Measurements from ENCODE around the gene PEA15.

The PEA15 gene, protein sequence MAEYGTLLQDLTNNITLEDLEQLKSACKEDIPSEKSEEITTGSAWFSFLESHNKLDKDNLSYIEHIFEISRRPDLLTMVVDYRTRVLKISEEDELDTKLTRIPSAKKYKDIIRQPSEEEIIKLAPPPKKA

DNA sequence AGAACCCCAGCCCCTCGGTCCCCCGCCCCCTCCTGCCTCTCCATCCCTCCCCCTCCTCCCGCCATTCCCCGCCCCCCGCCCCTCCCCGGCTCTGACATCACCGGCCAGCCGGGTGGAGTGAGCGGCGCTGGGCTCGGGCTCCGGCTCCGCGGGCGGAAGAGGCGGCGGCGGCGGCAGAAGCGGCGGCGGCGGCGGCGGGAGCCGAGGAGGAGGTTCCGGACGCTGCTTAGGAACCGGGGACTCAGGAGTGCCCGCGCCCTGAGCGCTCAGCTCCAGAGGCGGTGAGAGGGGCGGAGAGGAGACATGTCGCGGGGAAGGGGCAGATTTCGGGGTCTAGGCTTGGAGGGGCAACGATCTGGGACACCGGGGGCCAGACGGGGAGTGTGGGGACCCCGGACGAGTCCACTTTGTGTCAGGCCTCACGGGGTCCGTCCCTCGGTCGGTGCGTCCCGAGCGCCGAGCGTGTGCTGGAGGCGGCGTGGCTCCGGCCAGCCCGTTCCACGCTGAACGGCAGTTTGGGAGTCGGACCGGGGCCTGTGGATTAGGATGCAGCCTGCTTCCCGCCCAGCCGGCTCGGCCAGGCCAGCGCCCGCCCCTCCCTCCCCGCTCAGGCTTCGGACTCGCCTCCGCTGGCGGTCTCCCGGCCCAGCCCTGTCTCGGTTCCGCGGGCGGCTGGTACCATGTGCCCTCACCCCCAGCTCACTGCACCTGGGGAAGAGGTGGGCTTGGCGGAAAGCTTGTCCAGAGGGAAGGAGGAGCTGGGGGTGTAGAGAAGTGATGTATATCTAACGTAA, at the start of gene PEA15:
Gene PEA15, plus strand, starts transcription at position 143 of the 794 bp plus-strand sequence. CDS start 6,161 bp downstream, outside the sequence.
- peak within 1 kb of the TSS; percentile 72 for H3K4me3 ChIP-seq (ENCODE audit: low read depth, low read length)
- TF ChIP-seq, protein P1, sequence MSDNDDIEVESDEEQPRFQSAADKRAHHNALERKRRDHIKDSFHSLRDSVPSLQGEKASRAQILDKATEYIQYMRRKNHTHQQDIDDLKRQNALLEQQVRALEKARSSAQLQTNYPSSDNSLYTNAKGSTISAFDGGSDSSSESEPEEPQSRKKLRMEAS (IDR thresholded peaks at IDR 0.05; ENCODE audit: low read depth, low read length): no peak
- TF ChIP-seq MYC (IDR thresholded peaks at IDR 0.05; ENCODE audit: low read depth, low read length) (no peak), POLR2A (IDR thresholded peaks at IDR 0.05; ENCODE audit: extremely low read depth, insufficient read length) (no peak)
- TF ChIP-seq, protein P2, sequence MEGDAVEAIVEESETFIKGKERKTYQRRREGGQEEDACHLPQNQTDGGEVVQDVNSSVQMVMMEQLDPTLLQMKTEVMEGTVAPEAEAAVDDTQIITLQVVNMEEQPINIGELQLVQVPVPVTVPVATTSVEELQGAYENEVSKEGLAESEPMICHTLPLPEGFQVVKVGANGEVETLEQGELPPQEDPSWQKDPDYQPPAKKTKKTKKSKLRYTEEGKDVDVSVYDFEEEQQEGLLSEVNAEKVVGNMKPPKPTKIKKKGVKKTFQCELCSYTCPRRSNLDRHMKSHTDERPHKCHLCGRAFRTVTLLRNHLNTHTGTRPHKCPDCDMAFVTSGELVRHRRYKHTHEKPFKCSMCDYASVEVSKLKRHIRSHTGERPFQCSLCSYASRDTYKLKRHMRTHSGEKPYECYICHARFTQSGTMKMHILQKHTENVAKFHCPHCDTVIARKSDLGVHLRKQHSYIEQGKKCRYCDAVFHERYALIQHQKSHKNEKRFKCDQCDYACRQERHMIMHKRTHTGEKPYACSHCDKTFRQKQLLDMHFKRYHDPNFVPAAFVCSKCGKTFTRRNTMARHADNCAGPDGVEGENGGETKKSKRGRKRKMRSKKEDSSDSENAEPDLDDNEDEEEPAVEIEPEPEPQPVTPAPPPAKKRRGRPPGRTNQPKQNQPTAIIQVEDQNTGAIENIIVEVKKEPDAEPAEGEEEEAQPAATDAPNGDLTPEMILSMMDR (IDR thresholded peaks at IDR 0.05; ENCODE audit: low read depth, low read length): no peak
- peak; percentile 76 for DNase-seq (ENCODE audit: low read depth)

DNA sequence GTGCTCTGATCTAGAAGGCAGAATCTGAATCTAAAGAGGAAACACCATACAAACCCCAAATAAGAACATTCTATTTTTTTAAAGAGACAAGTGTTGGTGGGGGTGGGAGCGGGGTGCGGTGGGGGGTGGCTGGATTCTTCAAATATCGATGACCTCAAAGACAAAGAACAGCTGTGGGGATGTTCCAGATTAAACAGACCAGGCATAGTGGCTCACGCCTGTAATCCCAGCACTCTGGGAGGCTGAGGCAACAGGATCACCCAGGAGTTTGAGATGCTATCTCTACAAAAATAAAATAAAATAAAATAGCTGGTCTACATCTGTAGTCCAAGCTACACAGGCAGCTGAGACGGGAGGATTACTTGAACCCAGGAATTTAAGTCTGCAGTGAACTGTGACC, 48.8 kb upstream of the PEA15 start:
- no peak for DNase-seq (ENCODE audit: low read depth)
- TF ChIP-seq POLR2A (IDR thresholded peaks at IDR 0.05; ENCODE audit: extremely low read depth, insufficient read length) (no peak), MYC (IDR thresholded peaks at IDR 0.05; ENCODE audit: low read depth, low read length) (no peak)
- TF ChIP-seq, protein P1 (IDR thresholded peaks at IDR 0.05; ENCODE audit: low read depth, low read length): no peak
- TF ChIP-seq, protein P2 (IDR thresholded peaks at IDR 0.05; ENCODE audit: low read depth, low read length): no peak
- H3K4me3 ChIP-seq (ENCODE audit: low read depth, low read length): no peak overlapping the region

DNA sequence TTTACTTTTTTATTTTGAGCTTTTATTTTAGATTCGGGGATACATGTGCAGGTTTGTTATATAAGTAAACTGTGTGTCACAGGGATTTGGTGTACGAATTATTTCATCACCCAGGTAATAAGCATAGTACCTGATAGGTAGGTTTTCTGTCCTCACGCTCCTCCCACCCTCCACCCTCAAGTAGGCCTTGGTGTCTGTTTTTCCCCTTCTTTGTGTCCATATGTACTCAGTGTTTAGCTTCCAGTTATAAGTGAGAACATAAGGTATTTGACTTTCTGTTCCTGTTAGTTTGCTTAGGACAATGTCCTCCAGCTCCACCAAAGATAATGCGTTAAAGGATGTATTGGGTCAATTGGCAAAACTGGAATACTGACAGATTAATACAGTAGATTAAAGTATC, 48.0 kb upstream of the PEA15 start:
- no peak for TF ChIP-seq MYC (IDR thresholded peaks at IDR 0.05; ENCODE audit: low read depth, low read length)
- TF ChIP-seq, protein P1 (IDR thresholded peaks at IDR 0.05; ENCODE audit: low read depth, low read length): no peak
- TF ChIP-seq, protein P2 (IDR thresholded peaks at IDR 0.05; ENCODE audit: low read depth, low read length): no peak
- TF ChIP-seq POLR2A (IDR thresholded peaks at IDR 0.05; ENCODE audit: extremely low read depth, insufficient read length): no peak
- DNase-seq (ENCODE audit: low read depth): no peak
- no peak overlapping the region for H3K4me3 ChIP-seq (ENCODE audit: low read depth, low read length)

DNA sequence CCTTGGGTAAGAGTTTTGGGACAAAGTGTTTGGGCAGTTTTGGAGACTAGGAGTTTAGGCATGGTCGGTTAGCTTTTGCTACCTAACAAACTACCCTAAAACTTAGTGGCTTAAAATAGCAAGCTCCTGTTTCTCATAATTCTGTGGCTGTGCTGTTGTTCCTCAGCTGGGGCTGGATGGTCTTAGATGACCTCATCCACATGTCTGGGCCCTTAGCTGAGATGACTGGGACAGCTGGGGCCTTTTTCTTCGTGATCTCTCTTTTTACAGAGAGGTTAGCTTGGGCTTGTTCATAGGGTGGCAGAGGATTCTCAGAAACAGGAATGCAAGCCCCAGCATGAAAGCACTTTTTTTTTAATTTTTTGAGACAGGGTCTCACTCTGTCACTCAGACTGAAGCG, 47.2 kb upstream of the PEA15 start:
- TF ChIP-seq, protein P1 (IDR thresholded peaks at IDR 0.05; ENCODE audit: low read depth, low read length): no peak
- TF ChIP-seq, protein P2 (IDR thresholded peaks at IDR 0.05; ENCODE audit: low read depth, low read length): no peak
- TF ChIP-seq POLR2A (IDR thresholded peaks at IDR 0.05; ENCODE audit: extremely low read depth, insufficient read length): no peak
- TF ChIP-seq MYC (IDR thresholded peaks at IDR 0.05; ENCODE audit: low read depth, low read length): no peak
- H3K4me3 ChIP-seq (ENCODE audit: low read depth, low read length): no peak overlapping the region
- no peak for DNase-seq (ENCODE audit: low read depth)

DNA sequence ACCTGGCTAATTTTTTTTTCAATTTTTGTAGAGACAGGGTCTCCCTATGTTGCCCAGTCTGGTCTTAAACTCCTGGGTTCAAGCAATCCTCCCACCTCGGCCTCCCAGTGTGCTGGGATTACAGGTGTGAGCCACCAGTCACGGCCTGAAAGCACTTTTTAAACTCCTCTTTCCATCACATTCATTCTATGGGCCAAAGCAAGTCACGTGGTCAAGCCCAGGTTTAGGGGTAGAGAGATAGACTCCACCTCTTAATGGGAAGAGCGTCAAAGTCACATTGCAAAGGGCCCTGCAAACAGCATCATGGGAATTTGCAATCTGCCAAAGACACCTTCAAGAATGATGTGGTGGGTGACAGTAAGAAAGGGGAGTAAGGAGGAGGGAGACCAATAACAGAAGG, 46.6 kb upstream of the PEA15 start:
- TF ChIP-seq, protein P1 (IDR thresholded peaks at IDR 0.05; ENCODE audit: low read depth, low read length): no peak
- TF ChIP-seq, protein P2 (IDR thresholded peaks at IDR 0.05; ENCODE audit: low read depth, low read length): no peak
- no peak for TF ChIP-seq POLR2A (IDR thresholded peaks at IDR 0.05; ENCODE audit: extremely low read depth, insufficient read length)
- DNase-seq (ENCODE audit: low read depth): no peak

More for the DNA sequence above, 46.6 kb upstream of the PEA15 start:
- H3K4me3 ChIP-seq (ENCODE audit: low read depth, low read length): no peak overlapping the region
